Activated CD8-positive, alpha-beta memory T cell treated with anti-CD3 and anti-CD28 coated beads for 36 hours (primary cell): Measurements from ENCODE around the gene NRARP. TPM values are rescaled to one million over a fixed set of nuclear protein-coding genes. Genes with fewer than 3 reads are reported as not detected.
"Not testable (repeated sequence)": the region's sequence is repeated elsewhere in the genome, so short reads cannot be mapped to it uniquely, and the experiment has no call there.

ENCODE experiments used
- CTCF ChIA-PET: fragments of 350-600 bp; sonication (Branson Sonifier 250); formaldehyde crosslinking; loops from one replicate; lab custom pipeline; 2021; ENCODE audit warnings: antibody characterized with exemption; lab: Charles Lee
- POLR2A ChIA-PET: fragments of 350-600 bp; sonication (Branson Sonifier 250); formaldehyde crosslinking; loops from one replicate; lab custom pipeline; 2021; ENCODE audit warnings: antibody characterized with exemption; lab: Charles Lee
- total RNA-seq, 2 experiments: library from RNA; stranded (reverse); gene quantifications; one replicate each; pipeline ENCODE4 v1.2.3, GENCODE V29; 2021

The NRARP gene, protein sequence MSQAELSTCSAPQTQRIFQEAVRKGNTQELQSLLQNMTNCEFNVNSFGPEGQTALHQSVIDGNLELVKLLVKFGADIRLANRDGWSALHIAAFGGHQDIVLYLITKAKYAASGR
- total RNA-seq, result 1 to 10 TPM; 3.0 to 3.4 TPM

DNA sequence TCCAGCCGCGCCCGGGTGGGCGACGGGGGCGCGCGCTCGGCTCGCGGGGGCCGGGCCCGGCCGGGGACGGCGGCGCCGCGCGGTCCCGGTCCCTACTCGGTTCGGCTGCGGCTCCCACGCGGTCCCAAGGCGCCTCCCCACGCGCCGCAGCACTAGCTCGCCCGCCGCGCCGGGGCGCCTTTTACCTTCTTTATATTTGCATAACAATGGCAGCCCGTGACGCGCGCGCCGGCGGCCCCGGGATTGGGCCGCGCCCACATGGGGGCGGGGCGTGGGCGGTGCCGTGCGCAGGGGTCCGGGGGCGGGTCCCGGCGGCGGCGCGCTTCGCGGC lies at the start of gene NRARP:
TSS of gene NRARP (minus strand) at position 154 of the 331 bp plus-strand sequence. CDS start 343 bp downstream, outside the sequence.
- ChIA-PET CTCF (interaction anchor here (1.0 to 1.9 kb wide), 3 partner anchors 121 to 174 kb away, joined by 3 to 8 read pairs (median 4); partner anchors contain the start of genes EXD3 and NOXA1), POLR2A (interaction anchor here (0.6 kb wide), 1 partner anchor 17 kb away, joined by 4 read pairs; no protein-coding TSS in a partner anchor)

DNA sequence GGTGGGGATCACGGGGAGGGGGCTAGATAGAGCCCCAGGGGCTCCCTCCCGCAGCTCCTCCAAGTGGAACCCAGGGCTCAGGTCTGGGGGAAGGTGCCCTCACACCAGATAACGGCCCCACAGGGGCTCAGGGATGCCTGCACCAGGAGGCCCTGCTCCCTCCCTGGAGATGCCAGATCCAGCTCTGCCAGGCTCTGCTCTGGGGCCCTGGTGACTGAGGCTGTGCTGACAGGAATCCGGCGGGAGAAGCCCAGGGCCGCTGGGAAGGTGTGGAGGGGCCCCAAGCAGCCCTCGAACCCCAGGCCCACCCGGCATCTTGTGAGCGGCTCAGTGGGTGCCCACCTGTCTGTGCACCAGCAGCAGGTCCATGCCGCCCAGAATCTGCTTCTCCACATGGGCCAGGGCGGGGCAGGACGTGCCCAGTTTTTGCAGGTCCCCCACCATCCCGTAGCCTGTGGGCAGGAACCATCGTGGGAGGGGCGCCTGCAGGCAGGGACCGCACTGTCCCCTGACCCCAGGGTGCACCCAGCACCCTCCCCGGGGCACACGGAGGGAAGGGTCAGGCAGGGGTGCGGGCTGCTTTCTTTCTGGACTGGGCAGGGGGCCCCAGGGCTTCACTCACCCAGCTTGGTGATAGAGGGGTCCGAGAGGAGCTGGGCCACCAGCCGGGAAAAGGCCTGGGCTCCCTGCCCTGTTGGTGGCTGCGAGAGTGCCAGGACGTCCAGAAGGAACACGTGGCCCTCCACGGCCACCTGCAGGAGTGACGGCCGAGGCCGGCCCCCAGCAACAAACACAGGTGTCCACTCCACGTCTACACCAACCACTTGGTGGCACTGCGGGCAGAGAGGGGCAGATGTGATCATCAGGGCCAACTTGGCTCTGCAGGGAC lies 48.9 kb upstream of the NRARP start:
- ChIA-PET POLR2A (no interaction called here), CTCF (no interaction called here)

DNA sequence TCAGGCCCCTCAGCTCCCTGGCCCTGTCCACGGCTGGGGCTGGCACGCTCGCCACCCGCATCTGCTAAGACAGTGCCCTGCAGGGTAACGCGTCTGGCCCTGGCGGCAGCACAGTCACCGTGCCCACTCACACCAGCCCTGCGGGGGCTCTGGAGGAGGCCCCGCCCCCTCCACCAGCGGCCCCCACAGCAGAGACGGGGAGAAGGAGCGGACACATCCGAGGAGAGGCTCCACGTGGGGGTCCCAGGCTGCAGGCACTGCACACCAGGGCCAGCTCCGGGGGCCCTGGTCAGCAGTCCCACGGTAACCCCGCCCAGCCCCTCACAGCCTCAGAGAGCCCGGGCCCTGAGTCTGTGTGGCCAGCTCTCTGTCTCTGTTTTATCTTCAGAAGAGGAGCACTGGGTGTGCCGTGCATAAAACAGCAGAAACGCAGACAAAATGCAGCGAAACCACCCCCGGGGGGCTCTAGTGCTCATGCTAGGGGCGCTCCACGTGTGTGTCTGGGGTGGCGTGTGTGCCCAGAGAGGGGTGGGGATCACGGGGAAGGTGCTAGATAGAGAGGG lies 47.5 kb upstream of the NRARP start:
- POLR2A ChIA-PET, result no interaction called here
- CTCF ChIA-PET, result no interaction called here

DNA sequence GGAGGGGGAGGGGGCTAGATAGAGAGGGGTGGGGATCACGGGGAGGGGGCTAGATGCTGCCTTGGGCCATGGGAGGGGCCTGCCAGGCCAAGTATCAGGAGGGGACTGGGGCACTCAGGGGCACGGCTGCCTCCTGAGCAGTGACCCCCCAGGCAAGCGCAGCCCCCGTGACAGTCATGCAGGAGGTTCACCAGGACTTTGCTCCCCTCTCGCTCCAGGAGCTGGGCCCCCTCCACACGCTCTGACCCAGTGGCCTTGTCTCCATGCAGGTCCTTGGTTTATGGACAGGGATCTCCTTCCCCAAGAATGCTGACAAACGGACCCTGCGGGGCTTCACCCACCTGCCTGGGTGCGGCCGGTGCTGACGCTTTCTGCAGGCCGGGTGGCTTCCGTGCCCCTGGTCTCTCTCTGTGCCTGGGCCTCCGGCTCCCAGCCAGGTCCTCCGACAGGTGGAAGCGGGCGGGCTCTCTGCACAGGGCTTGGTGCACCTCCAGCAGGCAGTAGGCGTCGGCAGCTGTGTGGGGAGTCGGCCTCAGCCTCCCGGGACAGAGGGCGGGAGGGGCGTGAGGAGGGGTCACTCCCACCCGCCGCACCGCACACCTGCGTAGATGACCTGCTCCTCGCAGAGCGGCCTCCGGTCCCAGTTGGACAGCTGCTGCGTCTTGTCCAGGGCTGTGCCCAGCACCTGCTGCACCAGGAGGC lies 46.8 kb upstream of the NRARP start:
- POLR2A ChIA-PET, result no interaction called here

DNA sequence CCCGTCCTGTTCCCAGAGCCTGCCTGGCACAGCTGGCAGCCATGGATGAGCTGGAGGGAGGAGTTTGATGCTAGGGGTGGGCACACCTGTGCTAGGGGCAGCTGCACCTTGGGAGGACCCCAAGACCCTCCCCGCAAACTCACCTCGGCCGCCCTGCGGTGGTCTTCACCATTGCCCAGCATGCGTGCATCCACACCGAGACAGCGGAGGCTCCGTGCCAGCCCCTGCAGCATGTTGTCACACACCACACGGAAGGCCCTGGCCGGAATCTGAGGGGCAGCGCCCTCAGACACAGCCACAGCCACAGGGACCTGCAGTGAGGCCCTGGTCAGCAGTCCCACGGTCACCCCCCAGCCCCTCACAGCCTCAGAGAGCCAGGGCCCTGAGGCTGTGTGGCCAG lies 45.9 kb upstream of the NRARP start:
- ChIA-PET POLR2A (no interaction called here), CTCF (no interaction called here)

More for the DNA sequence above, 46.8 kb upstream of the NRARP start:
- CTCF ChIA-PET, result no interaction called here

DNA sequence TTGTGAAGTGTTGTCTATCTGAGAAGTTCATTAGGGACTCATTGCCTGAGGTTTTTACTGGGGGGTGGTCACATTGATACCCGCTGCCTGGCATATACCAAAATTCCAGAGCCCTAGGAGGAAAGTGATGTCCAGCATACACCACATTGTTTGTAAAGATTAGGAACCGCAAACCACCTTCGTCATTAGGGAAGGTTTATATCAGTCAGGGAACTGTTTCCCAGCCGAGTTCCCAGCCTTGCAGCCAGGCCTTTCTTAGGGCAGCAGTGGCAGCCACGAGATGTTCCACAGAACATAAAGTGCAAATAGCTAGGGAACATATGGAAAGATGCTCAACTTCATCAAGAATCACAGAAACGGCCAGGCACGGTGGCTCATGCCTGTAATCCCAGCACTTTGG lies 40.4 kb upstream of the NRARP start:
- POLR2A ChIA-PET, result no interaction called here
- CTCF ChIA-PET, result no interaction called here

DNA sequence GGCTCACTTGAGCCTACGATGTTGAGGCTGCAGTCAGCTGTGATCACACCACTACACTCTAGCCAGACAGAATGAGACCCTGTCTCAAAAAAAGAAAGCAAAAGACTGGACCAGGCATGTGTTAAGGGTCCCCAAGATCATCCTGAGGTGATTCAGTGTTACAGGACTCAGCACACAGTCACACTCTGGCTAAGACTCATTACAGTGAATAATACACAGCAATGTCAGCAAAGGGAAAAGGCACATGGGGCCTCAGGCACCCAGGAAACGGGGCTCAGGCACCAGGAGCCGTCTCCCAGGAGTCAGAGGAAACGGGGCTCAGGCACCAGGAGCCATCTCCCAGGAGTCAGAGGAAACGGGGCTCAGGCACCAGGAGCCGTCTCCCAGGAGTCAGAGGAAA lies 39.2 kb upstream of the NRARP start:
- ChIA-PET POLR2A (no interaction called here), CTCF (no interaction called here)

DNA sequence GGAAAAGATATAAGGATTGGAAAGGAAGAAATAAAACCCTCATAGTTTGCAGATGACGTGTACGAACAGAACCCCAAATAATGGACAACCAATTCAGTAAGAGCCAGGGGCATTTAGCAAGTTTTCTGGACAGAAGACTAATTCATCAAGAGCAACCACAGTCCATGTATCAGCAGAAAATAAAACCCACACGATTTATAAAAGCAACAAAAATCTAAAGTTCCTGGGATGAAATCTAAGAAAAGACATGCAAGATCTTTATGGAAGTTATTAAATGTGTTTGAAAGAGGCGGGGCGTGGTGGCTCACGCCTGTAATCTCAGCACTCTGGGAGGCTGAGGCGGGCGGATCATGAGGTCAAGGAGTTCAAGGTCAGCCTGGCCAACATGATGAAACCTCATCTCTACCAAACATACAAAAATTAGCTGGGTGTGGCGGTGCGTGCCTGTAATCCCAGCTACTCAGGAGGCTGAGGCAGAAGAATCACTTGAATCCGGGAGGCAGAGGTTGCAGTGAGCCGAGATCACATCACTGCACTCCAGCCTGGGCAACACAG lies 37.9 kb upstream of the NRARP start:
- POLR2A ChIA-PET, result not testable (repeated sequence)
- CTCF ChIA-PET, result interaction anchor here (0.7 kb wide), 1 partner anchor 15 kb away, joined by 3 read pairs; no protein-coding TSS in a partner anchor

DNA sequence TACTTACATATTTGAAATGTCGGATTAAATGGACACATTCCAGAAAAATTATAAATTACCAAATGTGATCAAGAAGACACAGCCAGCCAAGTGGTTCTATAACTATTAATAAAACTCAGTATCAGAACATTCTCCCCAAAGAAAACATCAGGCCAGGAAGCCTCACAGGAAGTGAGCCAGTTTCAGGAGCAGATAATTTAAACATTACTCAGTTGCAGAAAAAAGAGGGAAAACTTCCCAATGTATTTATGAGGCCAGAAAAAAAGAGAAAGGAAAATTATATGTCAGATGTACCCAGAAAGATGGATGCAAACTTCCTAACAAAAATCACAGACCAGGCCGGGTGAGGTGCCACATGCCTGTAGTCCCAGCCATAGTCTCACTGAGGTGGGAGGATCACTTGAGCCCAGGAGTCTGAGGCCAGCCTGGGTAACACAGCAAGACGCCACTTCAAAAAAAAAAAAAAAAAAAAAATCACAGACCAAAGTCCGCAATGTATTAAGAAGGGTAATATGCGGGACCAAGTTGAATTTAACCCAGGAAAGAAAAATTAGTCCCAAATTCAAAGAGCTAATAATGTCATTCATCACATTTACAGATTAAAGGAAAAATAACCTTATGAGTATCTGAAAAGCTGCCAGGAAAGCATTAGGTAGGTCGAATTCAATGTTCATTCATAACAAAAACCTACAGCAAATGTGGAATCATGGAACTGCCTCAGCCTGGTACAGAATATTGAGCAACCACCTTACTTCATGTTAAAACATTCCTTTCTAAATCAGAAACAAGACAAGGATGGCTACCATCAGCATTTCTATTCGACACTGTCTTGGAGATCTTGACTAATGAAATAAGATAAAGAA lies 37.2 kb upstream of the NRARP start:
- CTCF ChIA-PET, result interaction anchor here (0.7 kb wide), 1 partner anchor 14 kb away, joined by 3 read pairs; no protein-coding TSS in a partner anchor
- POLR2A ChIA-PET, result no interaction called here

DNA sequence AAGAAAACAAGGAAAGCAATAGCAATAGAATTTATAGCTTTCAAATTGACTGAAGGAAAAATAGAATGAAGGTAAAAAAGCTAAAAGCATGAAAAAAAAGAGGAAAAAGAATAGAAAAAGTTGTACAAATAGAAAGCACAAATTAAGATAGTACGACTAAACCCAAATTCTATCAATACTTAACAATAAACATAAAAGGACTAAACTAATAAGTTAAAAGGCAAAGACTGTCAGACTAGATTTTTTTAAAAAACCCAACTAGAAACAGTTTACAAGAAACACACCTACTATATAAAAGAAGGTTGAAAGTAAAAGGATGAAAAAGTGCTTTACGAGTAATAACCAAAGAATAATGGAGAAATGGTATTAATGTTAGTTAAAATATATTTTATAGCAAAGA lies 34.7 kb upstream of the NRARP start:
- ChIA-PET POLR2A (no interaction called here), CTCF (no interaction called here)

DNA sequence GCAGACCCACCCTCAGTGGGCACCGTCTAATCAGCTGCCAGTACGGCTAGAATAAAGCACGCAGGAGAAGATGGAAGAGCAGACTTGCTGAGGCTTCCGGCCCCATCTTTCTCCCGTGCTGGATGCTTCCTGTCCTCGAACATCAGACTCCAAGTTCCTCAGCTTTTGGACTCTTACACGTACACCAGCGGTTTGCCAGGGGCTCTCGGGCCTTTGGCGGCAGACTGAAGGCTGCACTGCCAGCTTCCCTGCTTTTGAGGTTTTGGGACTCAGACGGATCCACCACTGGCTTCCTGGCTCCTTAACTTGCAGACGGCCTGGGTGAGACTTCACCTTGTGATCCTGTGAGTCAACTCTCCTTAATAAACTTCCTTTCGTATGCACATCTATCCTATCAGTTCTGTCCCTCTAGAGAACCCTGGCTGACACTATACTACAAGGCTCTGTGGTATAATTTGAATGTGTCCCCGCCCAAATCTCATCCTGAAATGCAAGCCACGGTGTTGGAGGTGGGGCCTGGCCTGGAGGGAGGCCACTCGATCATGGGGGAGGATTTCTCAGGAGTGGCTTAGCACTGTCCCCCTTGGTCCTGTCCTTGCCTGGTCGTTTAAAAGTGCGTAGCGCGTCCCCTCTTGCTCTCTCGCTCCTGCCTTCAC lies 31.1 kb upstream of the NRARP start:
- ChIA-PET POLR2A (no interaction called here), CTCF (no interaction called here)

DNA sequence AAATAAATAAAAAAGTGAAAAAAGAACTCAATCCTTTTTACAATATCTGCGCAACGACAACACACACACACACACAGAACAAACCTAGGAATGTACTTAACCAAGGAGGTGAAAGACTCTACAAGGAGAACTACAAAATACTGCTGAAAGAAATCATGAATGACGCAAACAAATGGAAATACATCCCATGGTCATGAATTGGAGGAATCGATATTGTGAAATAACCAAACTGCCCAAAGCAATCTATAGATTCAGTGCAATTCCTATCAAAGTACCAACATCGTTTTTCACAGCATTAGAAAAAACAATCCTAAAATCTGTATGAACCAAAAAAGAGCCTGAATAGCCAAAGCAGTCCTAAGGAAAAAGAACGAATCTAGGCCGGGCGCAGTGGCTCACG lies 29.9 kb upstream of the NRARP start:
- ChIA-PET CTCF (interaction anchor here (0.5 kb wide), 1 partner anchor 1400 kb away, joined by 3 read pairs; no protein-coding TSS in a partner anchor), POLR2A (no interaction called here)

DNA sequence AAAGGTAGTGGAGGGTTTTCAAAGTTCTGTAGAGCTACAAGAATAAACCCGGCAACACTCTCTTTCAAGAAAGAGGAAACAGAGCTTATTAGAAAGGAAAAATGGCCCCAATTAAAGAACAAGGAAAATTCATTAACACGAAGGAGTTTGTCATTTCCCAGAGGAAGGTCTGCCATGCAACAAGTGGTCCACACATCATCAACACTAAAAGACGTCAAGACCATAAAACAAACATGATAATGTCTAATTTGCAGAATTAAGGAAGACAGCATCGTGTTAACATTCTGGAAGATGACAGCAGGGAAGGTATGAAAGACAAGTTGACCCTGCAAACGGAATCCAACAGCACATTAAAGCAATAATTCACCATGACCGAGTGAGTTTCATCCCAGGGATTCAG lies 28.6 kb upstream of the NRARP start:
- ChIA-PET POLR2A (no interaction called here), CTCF (interaction anchor here (0.6 kb wide), 1 partner anchor 57 kb away, joined by 3 read pairs; no protein-coding TSS in a partner anchor)

DNA sequence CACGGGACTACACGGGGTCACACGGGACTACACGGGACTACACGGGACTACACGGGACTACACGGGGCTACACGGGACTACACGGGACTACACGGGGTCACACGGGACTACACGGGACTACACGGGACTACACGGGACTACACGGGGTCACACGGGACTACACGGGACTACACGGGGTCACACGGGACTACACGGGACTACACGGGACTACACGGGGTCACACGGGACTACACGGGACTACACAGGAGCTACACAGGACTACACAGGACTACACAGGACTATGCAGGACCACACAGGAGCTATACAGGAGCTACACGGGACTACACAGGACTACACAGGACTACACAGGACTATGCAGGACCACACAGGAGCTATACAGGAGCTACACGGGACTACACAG lies 27.5 kb upstream of the NRARP start:
- POLR2A ChIA-PET, CTCF ChIA-PET: not testable (repeated sequence)

DNA sequence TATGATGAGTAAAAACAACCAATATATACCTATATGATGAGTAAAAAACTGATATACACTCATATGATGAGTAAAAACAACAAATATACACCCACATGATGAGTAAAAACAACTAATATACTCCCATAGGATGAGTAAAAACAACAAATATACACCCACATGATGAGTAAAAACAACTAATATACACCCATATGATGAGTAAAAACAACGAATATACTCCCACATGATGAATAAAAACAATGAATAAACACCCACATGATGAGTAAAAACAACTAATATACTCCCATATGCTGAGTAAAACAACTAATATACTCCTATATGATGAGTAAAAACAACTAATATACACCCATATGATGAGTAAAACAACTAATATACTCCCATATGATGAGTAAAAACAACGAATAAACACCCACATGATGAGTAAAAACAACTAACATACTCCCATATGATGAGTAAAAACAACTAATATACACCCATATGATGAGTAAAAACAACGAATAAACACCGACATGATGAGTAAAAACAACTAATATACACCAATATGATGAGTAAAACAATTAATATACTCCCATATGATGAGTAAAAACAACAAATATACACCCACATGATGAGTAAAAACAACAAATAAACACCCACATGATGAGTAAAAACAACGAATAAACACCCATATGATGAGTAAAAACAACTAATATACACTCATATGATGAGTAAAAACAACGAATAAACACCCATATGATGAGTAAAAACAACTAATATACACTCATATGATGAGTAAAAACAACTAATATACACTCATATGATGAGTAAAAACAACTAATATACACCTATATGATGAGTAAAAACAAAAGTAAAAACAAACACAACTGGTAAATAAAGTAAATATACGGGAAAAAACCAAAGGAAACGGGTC lies 25.8 kb upstream of the NRARP start:
- POLR2A ChIA-PET, CTCF ChIA-PET: not testable (repeated sequence)

DNA sequence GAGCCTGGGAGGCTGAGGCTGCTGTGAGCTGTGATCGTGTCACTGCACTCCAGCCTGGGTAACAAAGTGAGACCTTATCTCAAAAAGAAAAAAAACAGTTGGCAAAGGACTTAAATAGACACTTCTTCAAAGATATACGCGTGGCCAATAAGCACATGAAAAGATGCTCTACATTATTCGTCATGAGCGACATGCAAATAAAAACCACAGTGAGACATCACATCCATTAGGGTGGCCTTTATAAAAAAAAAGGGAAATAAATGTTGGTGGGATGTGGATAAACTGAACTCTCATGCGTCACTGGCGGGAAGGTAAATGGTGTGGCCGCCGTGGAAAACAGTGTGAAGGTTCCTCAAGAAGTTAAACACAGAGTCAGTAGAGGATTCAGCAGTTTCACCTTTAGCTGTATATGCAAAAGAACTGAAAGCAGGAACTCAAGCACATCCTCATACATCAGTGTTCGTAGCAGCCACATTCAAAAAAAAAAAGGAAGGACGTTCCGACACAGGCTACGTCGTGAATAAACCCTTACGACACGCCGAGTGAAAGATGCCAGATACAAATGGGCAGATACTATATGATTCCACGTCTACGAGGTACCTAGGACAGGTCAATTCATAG lies 24.5 kb upstream of the NRARP start:
- POLR2A ChIA-PET, result no interaction called here

DNA sequence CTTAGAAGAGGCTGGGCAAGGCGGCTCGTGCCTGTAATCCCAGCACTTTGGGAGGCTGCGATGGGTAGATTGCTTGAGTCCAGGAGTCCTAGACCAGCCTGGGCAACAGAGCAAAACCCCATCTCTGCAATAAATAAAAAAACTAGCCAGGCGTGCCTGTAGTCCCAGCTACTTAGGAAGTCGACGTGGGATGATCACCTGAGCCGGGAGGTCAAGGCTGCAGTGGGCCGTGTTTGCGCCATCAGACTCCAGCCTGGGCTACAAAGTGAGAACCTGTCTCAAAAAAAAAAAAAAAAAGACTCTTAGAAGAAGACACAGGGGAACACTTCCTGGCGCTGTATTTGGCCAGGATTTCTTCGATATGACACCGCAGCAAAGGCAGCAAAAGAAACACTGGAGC lies 23.7 kb upstream of the NRARP start:
- ChIA-PET CTCF (interaction anchor here (0.7 kb wide), 1 partner anchor 18 kb away, joined by 3 read pairs; no protein-coding TSS in a partner anchor), POLR2A (no interaction called here)

More for the DNA sequence above, 24.5 kb upstream of the NRARP start:
- CTCF ChIA-PET, result no interaction called here
